Measurements from ENCODE around the gene SH3RF3. TPM values are rescaled to one million over a fixed set of nuclear protein-coding genes. Genes with fewer than 3 reads are reported as not detected.

The SH3RF3 gene
- polyA plus RNA-seq, 12 donors, result 3.3 to 7.5 (median 4.7) TPM; not detected in 1

DNA sequence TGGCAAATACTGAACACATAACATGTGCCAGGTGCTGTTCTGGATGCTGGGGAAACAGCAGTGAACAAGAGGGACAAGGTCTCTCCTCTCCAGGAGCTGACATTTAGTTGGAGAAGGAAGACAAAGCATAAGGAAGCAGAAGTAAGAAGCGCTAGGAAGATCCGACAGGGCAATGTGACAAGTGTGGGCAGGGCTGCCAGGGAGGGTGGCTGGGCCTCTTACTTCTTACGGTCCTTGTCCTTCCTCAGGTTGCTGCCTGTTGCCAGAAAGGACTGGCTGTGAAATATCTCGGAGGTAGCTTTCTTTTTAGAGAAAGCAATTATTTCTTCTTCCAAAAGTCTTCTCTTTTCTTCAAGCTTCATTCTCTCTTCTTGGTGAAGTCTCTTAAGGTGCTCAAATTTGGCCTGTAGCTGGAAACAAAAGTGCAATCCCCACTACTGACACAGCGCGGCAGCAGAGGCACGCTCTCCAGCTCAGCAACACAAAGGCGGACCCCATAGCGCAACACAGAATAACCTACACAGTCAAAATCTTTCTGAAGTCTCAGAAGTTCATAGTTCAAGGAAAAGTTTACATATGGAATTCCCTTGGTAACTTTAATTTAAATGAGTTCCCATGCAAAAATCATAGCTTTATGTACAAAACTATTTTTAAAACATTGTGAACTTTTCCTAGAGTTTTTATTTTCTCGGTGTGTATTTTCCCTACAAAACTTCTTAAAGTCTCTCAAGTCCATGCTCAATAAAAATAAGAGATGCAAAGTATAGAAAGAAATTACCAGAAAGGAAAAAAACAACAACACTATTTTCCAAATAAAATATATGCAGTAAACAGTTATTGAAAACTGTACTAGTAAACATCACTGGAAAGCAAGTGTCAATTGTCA lies 417.1 kb downstream of the SH3RF3 start:
- DNase-seq, result peak; percentile 82

- DNase-seq, result no peak
Observed at GRCh38 chr2:109547280-109547679, 418.3 kb downstream of the SH3RF3 start.

GRCh38 chr2:109549016-109549590 lies 420.1 kb downstream of the SH3RF3 start:
- DNase-seq, result no peak

Other genes with a start within 250 kb of the SH3RF3 start
- gene EDAR, start 140.0 kb upstream of the SH3RF3 start, polyA plus RNA-seq (ENCODE audit: insufficient read length in 12 of 12), result 10 to 100 TPM in 1 of 12 donors, 1 to 10 TPM in 2, under 1 TPM in 6, not detected in 3; 0.07 to 11.3 (median 0.18) TPM

All from muscle of arm (tissue), 12 donors.